Measurements from ENCODE around the gene EID2B. TPM values are rescaled to one million over a fixed set of nuclear protein-coding genes. Genes with fewer than 3 reads are reported as not detected.

EID2B gene
- total and polyA plus RNA-seq, 10 donors = 2.0 to 5.7 (median 4.7) TPM

DNA sequence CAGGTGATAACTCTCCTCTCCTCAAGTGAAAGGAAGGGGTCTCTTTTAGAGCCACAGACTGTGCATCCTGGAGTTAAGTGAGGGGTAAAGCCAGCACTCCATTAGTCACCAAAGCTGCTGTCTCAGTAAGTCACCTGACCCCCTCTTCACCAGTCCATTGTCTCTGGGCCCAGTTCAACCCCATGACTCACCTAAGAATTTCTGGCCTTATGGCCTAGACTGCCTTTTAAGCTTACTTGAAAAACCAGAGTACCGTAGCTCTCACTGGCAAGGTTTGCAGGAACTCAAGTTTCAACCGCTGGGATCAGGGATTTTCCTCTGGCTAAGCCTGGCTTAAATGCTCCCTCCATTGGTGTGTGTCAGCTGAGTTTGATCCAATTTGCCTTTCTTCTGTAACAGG is 30.8 kb upstream of the EID2B start:
- intact Hi-C loops (cut with DNase I; ENCODE audit: low total_unique reads) = no loop called here
- H3K36me3 ChIP-seq = no peaks in the 10 kb centered on the region
- peaks cover 0 to 19% (median 0%) of the 10 kb centered on the region in 7 donors for H3K27me3 ChIP-seq (replicated peaks in 1 of 7)
- no peaks in the 10 kb centered on the region for H3K9me3 ChIP-seq
- H3K4me3 ChIP-seq = no peak overlapping the region
- H3K4me1 ChIP-seq = peaks cover 0 to 10% (median 3%) of the 10 kb centered on the region in 6 donors
- no peak overlapping the region for H3K27ac ChIP-seq
- WGBS, 5 donors = 74 to 89% (median 89%) methylated on average over 2 of the region's 2 CpGs
- DNase-seq = no peak
- TF ChIP-seq POLR2AphosphoS5 (IDR thresholded peaks at IDR 0.05) (no peak), POLR2A (IDR thresholded peaks at IDR 0.05) (no peak)
- TF ChIP-seq, protein P1, sequence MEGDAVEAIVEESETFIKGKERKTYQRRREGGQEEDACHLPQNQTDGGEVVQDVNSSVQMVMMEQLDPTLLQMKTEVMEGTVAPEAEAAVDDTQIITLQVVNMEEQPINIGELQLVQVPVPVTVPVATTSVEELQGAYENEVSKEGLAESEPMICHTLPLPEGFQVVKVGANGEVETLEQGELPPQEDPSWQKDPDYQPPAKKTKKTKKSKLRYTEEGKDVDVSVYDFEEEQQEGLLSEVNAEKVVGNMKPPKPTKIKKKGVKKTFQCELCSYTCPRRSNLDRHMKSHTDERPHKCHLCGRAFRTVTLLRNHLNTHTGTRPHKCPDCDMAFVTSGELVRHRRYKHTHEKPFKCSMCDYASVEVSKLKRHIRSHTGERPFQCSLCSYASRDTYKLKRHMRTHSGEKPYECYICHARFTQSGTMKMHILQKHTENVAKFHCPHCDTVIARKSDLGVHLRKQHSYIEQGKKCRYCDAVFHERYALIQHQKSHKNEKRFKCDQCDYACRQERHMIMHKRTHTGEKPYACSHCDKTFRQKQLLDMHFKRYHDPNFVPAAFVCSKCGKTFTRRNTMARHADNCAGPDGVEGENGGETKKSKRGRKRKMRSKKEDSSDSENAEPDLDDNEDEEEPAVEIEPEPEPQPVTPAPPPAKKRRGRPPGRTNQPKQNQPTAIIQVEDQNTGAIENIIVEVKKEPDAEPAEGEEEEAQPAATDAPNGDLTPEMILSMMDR (IDR thresholded peaks at IDR 0.05 in 8 of 11, conservative IDR thresholded peaks at IDR 0.05 in 3 of 11) = no peak

DNA sequence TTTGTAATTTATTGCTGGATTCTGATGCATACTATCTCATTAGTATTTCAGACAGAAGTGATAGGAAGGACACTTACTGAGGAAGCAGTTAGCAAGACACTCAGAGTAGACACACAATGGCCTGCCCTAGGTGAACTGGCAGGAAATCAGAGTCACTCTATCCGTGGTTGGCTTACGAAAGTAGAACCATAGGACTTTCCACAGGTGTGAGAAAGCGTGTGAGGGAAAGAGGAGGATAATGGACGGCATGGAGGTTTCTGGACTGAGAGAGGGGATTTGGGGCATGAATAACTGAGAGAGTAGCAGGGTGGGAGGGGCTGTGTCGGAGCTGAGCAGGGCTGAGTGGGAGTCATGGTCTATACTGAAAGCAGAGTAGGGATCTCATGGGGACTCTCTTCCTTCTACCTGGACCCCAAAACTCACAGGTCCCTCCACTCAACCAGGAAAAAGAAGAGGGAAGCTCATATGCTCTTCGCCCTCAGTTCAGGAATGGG is 26.0 kb upstream of the EID2B start:
- 64 to 66% (median 65%) methylated on average over 6 of the region's 6 CpGs for WGBS, 5 donors
- intact Hi-C loops (cut with DNase I; ENCODE audit: low total_unique reads) = loop anchor here (10.0 kb wide), 1 partner anchor 206 kb away; no protein-coding TSS in a partner anchor
- Histone ChIP-seq H3K27ac (peak overlapping the region; percentile 44 to 82 (median 58)), H3K9me3 (no peaks in the 10 kb centered on the region), H3K4me3 (peak overlapping the region in 1 of 8 donors; percentile 43), H3K4me1 (peaks cover 0 to 24% (median 12%) of the 10 kb centered on the region in 6 donors), H3K36me3 (no peaks in the 10 kb centered on the region), H3K27me3 (replicated peaks in 1 of 7) (no peaks in the 10 kb centered on the region)
- DNase-seq = no peak
- TF ChIP-seq POLR2AphosphoS5 (IDR thresholded peaks at IDR 0.05) = no peak
- TF ChIP-seq, protein P1 (IDR thresholded peaks at IDR 0.05 in 8 of 11, conservative IDR thresholded peaks at IDR 0.05 in 3 of 11) = no peak
- no peak for TF ChIP-seq POLR2A (IDR thresholded peaks at IDR 0.05)

DNA sequence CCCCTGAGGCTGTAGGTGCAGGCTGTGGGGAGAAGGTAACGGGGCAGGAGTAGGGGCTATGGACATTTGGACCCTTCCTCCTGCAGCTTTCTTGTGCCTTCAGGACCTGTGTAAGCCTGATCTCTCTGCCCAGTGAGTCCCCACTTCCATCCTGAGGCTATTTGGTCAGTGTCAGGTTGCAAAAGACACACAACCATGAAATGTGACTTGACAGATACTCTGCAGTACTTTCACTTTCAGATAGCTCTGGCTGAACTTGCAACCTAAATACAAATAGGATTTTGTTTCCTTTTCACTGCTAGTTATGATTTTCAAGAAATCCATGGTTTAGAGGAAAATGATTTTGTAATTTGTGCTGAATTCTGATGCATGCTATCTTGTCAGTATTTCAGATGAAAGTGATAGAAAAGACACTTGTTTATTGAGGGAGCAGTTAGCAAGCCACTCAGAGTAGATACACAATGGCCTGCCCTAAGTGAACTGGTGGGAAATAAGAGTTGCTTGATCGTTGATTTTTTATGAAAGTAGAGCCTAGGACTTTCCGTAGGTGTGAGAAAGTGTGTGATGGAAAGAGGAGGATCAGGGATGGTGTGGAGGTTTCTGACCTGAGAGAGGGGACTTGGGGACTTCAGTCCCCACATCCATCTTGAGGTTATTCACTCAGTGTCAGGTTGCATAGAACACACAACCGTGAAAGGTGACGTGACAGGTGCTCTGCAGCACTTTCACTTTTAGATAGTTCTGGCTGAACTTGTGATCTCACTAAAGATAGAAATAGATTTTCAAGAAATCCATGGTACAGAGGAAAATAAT is 25.4 kb upstream of the EID2B start:
- Histone ChIP-seq H3K4me3 (peak overlapping the region in 1 of 8 donors; percentile 43), H3K9me3 (no peaks in the 10 kb centered on the region), H3K27me3 (replicated peaks in 1 of 7) (peaks cover 0 to 3% (median 0%) of the 10 kb centered on the region in 7 donors), H3K27ac (peak overlapping the region; percentile 44 to 82 (median 58)), H3K4me1 (peaks cover 0 to 28% (median 13%) of the 10 kb centered on the region in 6 donors), H3K36me3 (no peaks in the 10 kb centered on the region)
- no peak for DNase-seq
- TF ChIP-seq, protein P1 (IDR thresholded peaks at IDR 0.05 in 8 of 11, conservative IDR thresholded peaks at IDR 0.05 in 3 of 11) = no peak
- TF ChIP-seq POLR2A (IDR thresholded peaks at IDR 0.05) (no peak), POLR2AphosphoS5 (IDR thresholded peaks at IDR 0.05) (no peak)
- intact Hi-C loops (cut with DNase I; ENCODE audit: low total_unique reads) = loop anchor here (10.0 kb wide), 1 partner anchor 207 kb away; no protein-coding TSS in a partner anchor
- 63 to 74% (median 70%) methylated on average over 5 of the region's 5 CpGs for WGBS, 5 donors

DNA sequence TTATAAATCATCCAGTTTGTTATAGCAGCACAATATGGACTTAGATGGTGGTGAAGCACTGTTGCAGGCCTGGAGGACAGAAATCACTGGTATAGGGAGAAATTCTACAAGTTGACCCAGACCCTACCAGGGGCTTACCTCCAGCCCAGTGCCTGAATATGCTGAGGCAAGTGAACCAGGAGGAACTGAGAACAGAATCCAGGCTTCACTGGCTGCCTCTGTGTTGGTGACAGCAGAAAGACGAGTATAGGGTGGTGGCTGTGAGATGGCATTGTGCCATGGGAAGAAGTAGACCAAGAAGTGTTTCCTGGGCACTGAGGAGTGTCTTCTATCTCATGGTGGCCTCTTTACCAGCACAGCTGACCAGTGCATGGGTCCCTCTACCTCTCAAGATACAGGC is 23.2 kb upstream of the EID2B start:
- no peaks in the 10 kb centered on the region for H3K36me3 ChIP-seq
- TF ChIP-seq POLR2A (IDR thresholded peaks at IDR 0.05) (no peak), POLR2AphosphoS5 (IDR thresholded peaks at IDR 0.05) (no peak)
- TF ChIP-seq, protein P1 (IDR thresholded peaks at IDR 0.05 in 8 of 11, conservative IDR thresholded peaks at IDR 0.05 in 3 of 11) = no peak
- H3K9me3 ChIP-seq = no peaks in the 10 kb centered on the region
- no peak for DNase-seq
- no peak overlapping the region for H3K4me3 ChIP-seq
- WGBS, 5 donors = 30 to 51% (median 45%) methylated on average over 1 of the region's 1 CpG
- peak overlapping the region in 1 of 8 donors; percentile 20 for H3K27ac ChIP-seq
- intact Hi-C loops (cut with DNase I; ENCODE audit: low total_unique reads) = loop anchor here (10.0 kb wide), 1 partner anchor 209 kb away; no protein-coding TSS in a partner anchor
- peaks cover 0 to 3% (median 0%) of the 10 kb centered on the region in 7 donors for H3K27me3 ChIP-seq (replicated peaks in 1 of 7)
- H3K4me1 ChIP-seq = peaks cover 0 to 48% (median 28%) of the 10 kb centered on the region in 6 donors

Data from spleen (tissue), 11 donors.